ENCODE measurements around the gene FEV.

The FEV gene

GRCh38 chr2:218986148-218986761 is 1.3 kb upstream of the FEV start:
- H3K4me3 ChIP-seq (ENCODE audit: low read depth, low read length): no peak overlapping the region
- TF ChIP-seq, protein P1, sequence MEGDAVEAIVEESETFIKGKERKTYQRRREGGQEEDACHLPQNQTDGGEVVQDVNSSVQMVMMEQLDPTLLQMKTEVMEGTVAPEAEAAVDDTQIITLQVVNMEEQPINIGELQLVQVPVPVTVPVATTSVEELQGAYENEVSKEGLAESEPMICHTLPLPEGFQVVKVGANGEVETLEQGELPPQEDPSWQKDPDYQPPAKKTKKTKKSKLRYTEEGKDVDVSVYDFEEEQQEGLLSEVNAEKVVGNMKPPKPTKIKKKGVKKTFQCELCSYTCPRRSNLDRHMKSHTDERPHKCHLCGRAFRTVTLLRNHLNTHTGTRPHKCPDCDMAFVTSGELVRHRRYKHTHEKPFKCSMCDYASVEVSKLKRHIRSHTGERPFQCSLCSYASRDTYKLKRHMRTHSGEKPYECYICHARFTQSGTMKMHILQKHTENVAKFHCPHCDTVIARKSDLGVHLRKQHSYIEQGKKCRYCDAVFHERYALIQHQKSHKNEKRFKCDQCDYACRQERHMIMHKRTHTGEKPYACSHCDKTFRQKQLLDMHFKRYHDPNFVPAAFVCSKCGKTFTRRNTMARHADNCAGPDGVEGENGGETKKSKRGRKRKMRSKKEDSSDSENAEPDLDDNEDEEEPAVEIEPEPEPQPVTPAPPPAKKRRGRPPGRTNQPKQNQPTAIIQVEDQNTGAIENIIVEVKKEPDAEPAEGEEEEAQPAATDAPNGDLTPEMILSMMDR (IDR thresholded peaks at IDR 0.05; ENCODE audit: borderline replicate concordance, insufficient read depth, low read depth, low read length): no peak

DNA sequence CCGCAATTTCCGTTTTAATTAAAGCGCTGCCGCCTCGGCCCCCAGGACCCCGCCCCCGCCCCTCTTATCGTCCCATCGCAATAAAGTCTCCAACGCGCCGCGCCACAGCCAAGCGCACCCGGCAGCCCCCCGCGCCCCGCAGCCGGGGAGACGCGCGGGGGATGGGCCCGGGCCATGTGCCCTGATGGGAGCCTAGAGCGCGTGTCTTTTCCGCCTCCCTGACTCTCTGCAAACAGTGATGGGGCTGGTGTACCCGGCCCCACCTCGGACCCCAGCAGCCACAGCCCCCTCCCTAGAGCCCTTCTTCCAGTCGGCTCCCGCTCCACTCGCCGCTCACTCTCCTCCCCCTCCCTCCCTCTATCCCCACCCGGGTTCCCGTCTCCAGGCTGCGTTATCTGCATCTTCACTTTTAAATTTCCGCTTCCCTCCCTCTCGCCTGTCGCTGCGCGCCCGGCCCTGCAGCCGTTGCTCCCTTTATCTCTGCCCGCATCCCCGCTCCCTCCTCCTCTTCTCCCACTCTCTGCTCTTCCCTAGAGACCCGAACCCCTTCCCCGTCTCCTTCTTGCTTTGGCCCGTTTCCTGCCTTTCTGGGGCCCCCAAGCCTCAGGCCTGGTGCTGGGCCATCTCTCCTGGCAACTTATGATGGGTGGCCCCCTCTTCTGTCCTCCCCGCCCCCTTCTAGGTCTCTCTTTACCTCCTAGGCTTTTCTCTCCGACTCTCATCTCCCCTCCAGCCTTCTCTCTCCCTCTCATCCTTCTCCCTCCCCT is 524 bp upstream of the FEV start:
- TF ChIP-seq, protein P1 (IDR thresholded peaks at IDR 0.05; ENCODE audit: borderline replicate concordance, insufficient read depth, low read depth, low read length): no peak
- no peak overlapping the region for H3K4me3 ChIP-seq (ENCODE audit: low read depth, low read length)

DNA sequence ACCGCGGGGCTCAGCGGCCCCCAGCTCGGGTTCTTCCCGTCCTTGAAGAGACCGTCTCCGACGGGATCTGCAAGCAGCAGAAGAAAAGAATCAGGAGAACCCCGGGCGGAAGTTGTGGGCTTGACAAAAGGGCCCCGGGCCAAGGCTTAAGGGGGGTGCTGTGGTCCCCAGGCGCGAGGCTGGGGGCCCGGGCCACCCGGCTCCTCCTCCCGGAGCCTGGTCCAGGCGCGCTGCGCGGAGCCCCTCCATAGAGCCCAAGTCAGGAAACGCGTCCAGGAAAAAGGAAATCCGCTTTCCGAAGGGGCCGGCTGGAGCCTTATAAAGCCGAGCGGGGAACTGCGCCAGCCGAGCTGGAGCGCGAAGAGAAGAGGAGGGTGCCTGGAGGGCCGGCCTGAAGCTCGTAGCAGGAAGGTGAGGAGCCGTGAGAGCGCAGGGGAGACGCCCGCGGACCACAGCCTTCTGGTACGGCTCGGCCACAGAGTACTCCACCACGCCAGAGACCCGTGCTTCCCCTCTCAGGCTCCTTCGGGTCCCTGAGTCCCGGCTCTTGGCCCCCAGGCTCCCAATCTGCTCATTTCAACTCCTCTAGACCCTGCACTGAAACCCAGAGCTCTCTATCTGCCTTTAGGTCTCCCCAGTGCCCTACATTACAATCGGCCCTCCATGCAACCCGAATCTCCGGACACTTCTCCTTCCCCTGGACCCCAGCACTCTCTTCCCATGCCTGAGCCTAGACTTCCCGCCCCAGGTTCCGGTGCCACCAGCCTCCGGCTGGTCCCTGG is 554 bp downstream of the FEV start:
- TF ChIP-seq, protein P1 (IDR thresholded peaks at IDR 0.05; ENCODE audit: borderline replicate concordance, insufficient read depth, low read depth, low read length): no peak
- no peak overlapping the region for H3K4me3 ChIP-seq (ENCODE audit: low read depth, low read length)

GRCh38 chr2:218983934-218984238 is 1.1 kb downstream of the FEV start:
- no peak overlapping the region for H3K4me3 ChIP-seq (ENCODE audit: low read depth, low read length)
- TF ChIP-seq, protein P1 (IDR thresholded peaks at IDR 0.05; ENCODE audit: borderline replicate concordance, insufficient read depth, low read depth, low read length): no peak

GRCh38 chr2:218983263-218983933 is 1.6 kb downstream of the FEV start:
- TF ChIP-seq, protein P1 (IDR thresholded peaks at IDR 0.05; ENCODE audit: borderline replicate concordance, insufficient read depth, low read depth, low read length): no peak
- no peak overlapping the region for H3K4me3 ChIP-seq (ENCODE audit: low read depth, low read length)

DNA sequence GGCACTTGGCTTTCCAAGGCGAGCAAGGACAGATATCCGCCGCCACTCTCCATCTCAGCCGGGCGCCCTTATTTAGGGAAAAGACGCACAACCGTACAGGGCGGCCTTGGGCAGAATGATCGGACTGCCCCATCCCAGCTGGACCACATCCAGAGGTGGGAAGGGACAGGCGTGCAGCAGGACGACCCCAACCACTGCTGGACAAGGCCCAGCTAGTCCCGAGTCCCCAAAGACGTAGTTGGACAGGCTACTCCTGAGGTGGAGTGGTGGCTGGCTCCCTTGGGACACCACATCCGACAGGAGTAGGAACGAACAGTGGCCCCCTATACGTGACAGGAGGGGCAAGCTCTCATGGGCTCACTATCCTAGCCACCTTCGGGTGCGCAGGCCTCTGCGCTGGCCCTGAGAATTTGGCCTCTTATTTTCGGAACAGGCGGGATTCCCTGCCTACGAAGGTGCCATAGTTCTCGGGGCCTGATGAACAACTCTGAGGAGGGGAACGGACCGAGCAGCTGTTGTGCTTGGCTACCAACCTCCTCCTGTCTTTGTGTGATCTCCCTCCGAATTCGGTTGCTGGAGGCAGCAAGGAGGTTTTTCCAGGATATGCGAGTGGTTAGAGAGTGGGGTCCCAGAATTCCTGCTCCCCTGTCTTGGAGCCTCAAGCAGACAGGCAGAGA is 2.3 kb downstream of the FEV start:
- TF ChIP-seq, protein P1 (IDR thresholded peaks at IDR 0.05; ENCODE audit: borderline replicate concordance, insufficient read depth, low read depth, low read length): no peak
- H3K4me3 ChIP-seq (ENCODE audit: low read depth, low read length): no peak overlapping the region
